Liver (tissue), 9 donors: Measurements from ENCODE around the gene CLCN1. TPM values are rescaled to one million over a fixed set of nuclear protein-coding genes. Genes with fewer than 3 reads are reported as not detected.

Experiments used
- DNase-seq: peaks from one replicate; pipeline ENCODE4 v3.0.0-alpha.2; 2017; ENCODE audit warnings: low spot score
- H3K27ac ChIP-seq, 2 donors: one replicate each; pipeline ENCODE4 v1.7.0; 2013; ENCODE audit warnings: inconsistent platforms in 2 of 2, low read length in 2 of 2, control low read depth in 1 of 2, low read depth in 1 of 2, mild to moderate bottlenecking in 1 of 2
- H3K27me3 ChIP-seq, 4 donors: one replicate each; pipeline versions ENCODE4 v1.6.1 to v1.7.0; 2013; ENCODE audit warnings: low read length in 3 of 4, inconsistent platforms in 1 of 4, mild to moderate bottlenecking in 1 of 4, moderate library complexity in 1 of 4; ENCODE audit not compliant: control insufficient read depth in 4 of 4, insufficient read depth in 4 of 4
- H3K36me3 ChIP-seq, 4 donors: one replicate each; pipeline versions ENCODE4 v1.6.1 to v1.7.0; 2013; ENCODE audit warnings: low read length in 3 of 4, mild to moderate bottlenecking in 3 of 4, low read depth in 1 of 4, moderate library complexity in 1 of 4; ENCODE audit not compliant: control insufficient read depth in 4 of 4, insufficient read depth in 3 of 4
- H3K4me1 ChIP-seq, 4 donors: one replicate each; pipeline versions ENCODE4 v1.6.1 to v1.7.0; 2013; ENCODE audit warnings: low read length in 3 of 4, mild to moderate bottlenecking in 3 of 4, moderate library complexity in 1 of 4; ENCODE audit not compliant: control insufficient read depth in 4 of 4, insufficient read depth in 4 of 4
- H3K4me3 ChIP-seq, 3 donors: one replicate each; pipeline versions ENCODE4 v1.6.1 to v1.7.0; 2013; ENCODE audit warnings: low read length in 3 of 3, control low read depth in 1 of 3, low read depth in 1 of 3, mild to moderate bottlenecking in 1 of 3
- H3K9ac ChIP-seq, 2 donors: one replicate each; pipeline ENCODE4 v1.7.0; 2013; ENCODE audit warnings: low read length in 2 of 2, mild to moderate bottlenecking in 2 of 2, moderate library complexity in 2 of 2, control low read depth in 1 of 2, low read depth in 1 of 2
- H3K9me3 ChIP-seq, 4 donors: one replicate each; pipeline versions ENCODE4 v1.6.1 to v1.7.0; 2013; ENCODE audit warnings: low read length in 3 of 4; ENCODE audit not compliant: control insufficient read depth in 4 of 4
- EGR1 ChIP-seq, 2 donors: IDR thresholded peaks; 2 replicates each; pipeline ENCODE4 v1.6.1; 2016 to 2018; ENCODE audit warnings: antibody characterized with exemption in 2 of 2, low read depth in 2 of 2
- FOXA1 ChIP-seq: IDR thresholded peaks from 2 replicates; pipeline ENCODE4 v1.6.1; 2016; ENCODE audit warnings: antibody characterized with exemption
- FOXA2 ChIP-seq: IDR thresholded peaks from 2 replicates; pipeline ENCODE4 v1.6.1; 2016; ENCODE audit warnings: antibody characterized with exemption
- GABPA ChIP-seq, 2 donors: IDR thresholded peaks in 1 of 2; conservative IDR thresholded peaks in 1 of 2; 2 replicates each; pipeline ENCODE4 v1.6.1; 2016; ENCODE audit warnings: antibody characterized with exemption in 2 of 2, mild to moderate bottlenecking in 1 of 2, moderate library complexity in 1 of 2
- HNF4A ChIP-seq, 2 donors: conservative IDR thresholded peaks; 2 replicates each; pipeline ENCODE4 v1.6.1; 2016; ENCODE audit warnings: antibody characterized with exemption in 2 of 2, mild to moderate bottlenecking in 2 of 2
- HNF4G ChIP-seq: IDR thresholded peaks from 2 replicates; pipeline ENCODE4 v1.6.1; 2016; ENCODE audit warnings: antibody characterized with exemption
- JUND ChIP-seq, 2 donors: IDR thresholded peaks; 2 replicates each; pipeline ENCODE4 v1.6.1; 2016; ENCODE audit warnings: antibody characterized with exemption in 2 of 2
- NR2F2 ChIP-seq: IDR thresholded peaks from 2 replicates; pipeline ENCODE4 v1.6.1; 2016; ENCODE audit warnings: antibody characterized with exemption
- RAD21 ChIP-seq, 2 donors: IDR thresholded peaks; 2 replicates each; pipeline ENCODE4 v1.6.1; 2016; ENCODE audit warnings: antibody characterized with exemption in 2 of 2, mild to moderate bottlenecking in 2 of 2
- RXRA ChIP-seq, 2 donors: IDR thresholded peaks; 2 replicates each; pipeline ENCODE4 v1.6.1; 2017 to 2018; ENCODE audit warnings: antibody characterized with exemption in 2 of 2, mild to moderate bottlenecking in 1 of 2
- SP1 ChIP-seq: IDR thresholded peaks from 2 replicates; pipeline ENCODE4 v1.6.1; 2018; ENCODE audit warnings: antibody characterized with exemption, mild to moderate bottlenecking
- TAF1 ChIP-seq: conservative IDR thresholded peaks from 2 replicates; pipeline ENCODE4 v1.6.1; 2016; ENCODE audit warnings: antibody characterized with exemption, mild to moderate bottlenecking
- YY1 ChIP-seq: IDR thresholded peaks from 2 replicates; pipeline ENCODE4 v1.6.1; 2016; ENCODE audit warnings: antibody characterized with exemption, mild to moderate bottlenecking
- WGBS: extraction: QIAGEN DNeasy Blood & Tissue Kit; methylation state at CpG from one replicate; pipeline ENCODE4 v1.1.7; 2013; 5-methylcytosine and 5-hydroxymethylcytosine counted together
- polyA plus RNA-seq, 2 donors: library from polyadenylated mRNA; stranded (reverse) in 1 of 2; unstranded in 1 of 2; fragments of 200-250 nt in 1 of 2; fragments of >200 nt in 1 of 2; fragmentation: Nextera tagmentation in 1 of 2; extraction: Ambion mirVana in 1 of 2; gene quantifications; one replicate each; pipeline versions ENCODE4 v1.2.1 to v1.2.3, GENCODE V29; 2013 to 2015
- total RNA-seq, 2 donors: library from RNA; depleted of rRNA; stranded (reverse); fragments of >200 nt; gene quantifications; one replicate each; pipeline ENCODE4 v1.2.3, GENCODE V29; 2014
- TF ChIP-seq, protein P1 (sequence below): fragments of 150-350 bp; IDR thresholded peaks from 2 replicates; pipeline ENCODE4 v1.5.1; 2017; ENCODE audit warnings: improper control_type of control experiment, low read depth, low read length; ENCODE audit not compliant: missing input control
- TF ChIP-seq, protein P2 (sequence below): IDR thresholded peaks from 2 replicates; pipeline ENCODE4 v1.6.1; 2016; ENCODE audit warnings: antibody characterized with exemption
- TF ChIP-seq, protein P3 (sequence below): IDR thresholded peaks from 2 replicates; pipeline ENCODE4 v1.6.1; 2016; ENCODE audit warnings: antibody characterized with exemption
- TF ChIP-seq, protein P4 (sequence below): IDR thresholded peaks from 2 replicates; pipeline ENCODE4 v1.6.1; 2016; ENCODE audit warnings: antibody characterized with exemption, mild to moderate bottlenecking
- donor health status: healthy.
- donor health status: healthy.
- donor health status: healthy.
- donor health status: healthy.
- donor health status: healthy.

CLCN1 gene
- total and polyA plus RNA-seq, 4 donors = 0.01 to 0.08 TPM; not detected in 2

DNA sequence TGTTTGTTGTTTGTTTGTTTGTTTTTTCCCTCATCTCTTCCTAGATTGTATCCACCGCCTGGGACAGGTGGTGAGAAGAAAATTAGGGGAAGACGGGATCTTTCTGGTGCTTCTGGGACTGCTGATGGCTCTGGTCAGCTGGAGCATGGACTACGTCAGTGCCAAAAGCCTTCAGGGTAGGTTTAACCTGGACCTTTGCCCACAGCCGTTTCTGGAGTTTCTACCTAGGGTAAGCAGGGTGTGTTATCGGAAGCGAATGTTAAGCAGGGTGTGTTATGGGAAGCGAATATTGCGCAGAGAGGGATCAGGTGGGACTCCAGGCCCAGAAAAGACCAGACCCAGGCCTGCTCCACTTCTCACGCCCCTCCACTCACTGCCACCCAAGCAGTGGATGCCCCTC, 4.7 kb downstream of the CLCN1 start:
- Histone ChIP-seq H3K36me3 (no peaks in the 10 kb centered on the region), H3K4me1 (peaks cover 8 to 38% (median 18%) of the 10 kb centered on the region in 4 donors), H3K27me3 (no peaks in the 10 kb centered on the region), H3K9me3 (no peaks in the 10 kb centered on the region), H3K27ac (no peak overlapping the region), H3K4me3 (no peak overlapping the region), H3K9ac (no peak overlapping the region)
- no peak for TF ChIP-seq NR2F2
- TF ChIP-seq RXRA (IDR thresholded peaks at IDR 0.05) = peak in 1 of 2 donors; percentile 15
- no peak for TF ChIP-seq EGR1 (IDR thresholded peaks at IDR 0.05; ENCODE audit: low read depth in 2 of 2)
- TF ChIP-seq, protein P1, sequence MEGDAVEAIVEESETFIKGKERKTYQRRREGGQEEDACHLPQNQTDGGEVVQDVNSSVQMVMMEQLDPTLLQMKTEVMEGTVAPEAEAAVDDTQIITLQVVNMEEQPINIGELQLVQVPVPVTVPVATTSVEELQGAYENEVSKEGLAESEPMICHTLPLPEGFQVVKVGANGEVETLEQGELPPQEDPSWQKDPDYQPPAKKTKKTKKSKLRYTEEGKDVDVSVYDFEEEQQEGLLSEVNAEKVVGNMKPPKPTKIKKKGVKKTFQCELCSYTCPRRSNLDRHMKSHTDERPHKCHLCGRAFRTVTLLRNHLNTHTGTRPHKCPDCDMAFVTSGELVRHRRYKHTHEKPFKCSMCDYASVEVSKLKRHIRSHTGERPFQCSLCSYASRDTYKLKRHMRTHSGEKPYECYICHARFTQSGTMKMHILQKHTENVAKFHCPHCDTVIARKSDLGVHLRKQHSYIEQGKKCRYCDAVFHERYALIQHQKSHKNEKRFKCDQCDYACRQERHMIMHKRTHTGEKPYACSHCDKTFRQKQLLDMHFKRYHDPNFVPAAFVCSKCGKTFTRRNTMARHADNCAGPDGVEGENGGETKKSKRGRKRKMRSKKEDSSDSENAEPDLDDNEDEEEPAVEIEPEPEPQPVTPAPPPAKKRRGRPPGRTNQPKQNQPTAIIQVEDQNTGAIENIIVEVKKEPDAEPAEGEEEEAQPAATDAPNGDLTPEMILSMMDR = no peak
- TF ChIP-seq HNF4A (conservative IDR thresholded peaks at IDR 0.05) = peak in 1 of 2 donors; percentile 20
- no peak for DNase-seq
- 51% methylated on average over 9 of the region's 9 CpGs for WGBS

DNA sequence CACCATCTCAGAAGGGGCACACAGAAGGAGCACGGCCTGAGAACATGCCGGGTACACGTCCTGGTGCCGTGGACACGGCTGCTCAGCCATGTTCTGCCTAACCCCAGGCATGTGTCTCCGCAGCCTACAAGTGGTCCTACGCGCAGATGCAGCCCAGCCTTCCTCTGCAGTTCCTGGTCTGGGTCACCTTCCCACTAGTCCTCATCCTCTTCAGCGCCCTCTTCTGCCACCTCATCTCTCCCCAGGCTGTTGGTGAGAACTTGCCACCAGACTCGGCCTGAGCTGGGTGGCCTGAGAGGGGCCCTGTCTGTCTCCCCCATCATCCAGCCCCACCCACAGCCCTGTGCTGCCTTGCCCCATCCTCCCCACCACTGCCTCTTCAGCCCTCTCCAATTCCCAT, 5.3 kb downstream of the CLCN1 start:
- DNase-seq = no peak
- WGBS = 97% methylated on average over 10 of the region's 10 CpGs
- H3K4me3 ChIP-seq = no peak overlapping the region
- TF ChIP-seq, protein P1 = no peak
- TF ChIP-seq HNF4G (no peak), SP1 (no peak), NR2F2 (no peak), FOXA2 (no peak), RXRA (IDR thresholded peaks at IDR 0.05) (no peak), FOXA1 (no peak), YY1 (no peak), HNF4A (conservative IDR thresholded peaks at IDR 0.05) (no peak), RAD21 (IDR thresholded peaks at IDR 0.05) (no peak), GABPA (IDR thresholded peaks at IDR 0.05 in 1 of 2, conservative IDR thresholded peaks at IDR 0.05 in 1 of 2) (no peak), EGR1 (IDR thresholded peaks at IDR 0.05; ENCODE audit: low read depth in 2 of 2) (no peak), JUND (IDR thresholded peaks at IDR 0.05) (no peak), TAF1 (no peak)
- TF ChIP-seq, protein P2, sequence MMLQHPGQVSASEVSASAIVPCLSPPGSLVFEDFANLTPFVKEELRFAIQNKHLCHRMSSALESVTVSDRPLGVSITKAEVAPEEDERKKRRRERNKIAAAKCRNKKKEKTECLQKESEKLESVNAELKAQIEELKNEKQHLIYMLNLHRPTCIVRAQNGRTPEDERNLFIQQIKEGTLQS = no peak
- TF ChIP-seq, protein P3, sequence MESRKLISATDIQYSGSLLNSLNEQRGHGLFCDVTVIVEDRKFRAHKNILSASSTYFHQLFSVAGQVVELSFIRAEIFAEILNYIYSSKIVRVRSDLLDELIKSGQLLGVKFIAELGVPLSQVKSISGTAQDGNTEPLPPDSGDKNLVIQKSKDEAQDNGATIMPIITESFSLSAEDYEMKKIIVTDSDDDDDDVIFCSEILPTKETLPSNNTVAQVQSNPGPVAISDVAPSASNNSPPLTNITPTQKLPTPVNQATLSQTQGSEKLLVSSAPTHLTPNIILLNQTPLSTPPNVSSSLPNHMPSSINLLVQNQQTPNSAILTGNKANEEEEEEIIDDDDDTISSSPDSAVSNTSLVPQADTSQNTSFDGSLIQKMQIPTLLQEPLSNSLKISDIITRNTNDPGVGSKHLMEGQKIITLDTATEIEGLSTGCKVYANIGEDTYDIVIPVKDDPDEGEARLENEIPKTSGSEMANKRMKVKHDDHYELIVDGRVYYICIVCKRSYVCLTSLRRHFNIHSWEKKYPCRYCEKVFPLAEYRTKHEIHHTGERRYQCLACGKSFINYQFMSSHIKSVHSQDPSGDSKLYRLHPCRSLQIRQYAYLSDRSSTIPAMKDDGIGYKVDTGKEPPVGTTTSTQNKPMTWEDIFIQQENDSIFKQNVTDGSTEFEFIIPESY = no peak
- TF ChIP-seq, protein P4, sequence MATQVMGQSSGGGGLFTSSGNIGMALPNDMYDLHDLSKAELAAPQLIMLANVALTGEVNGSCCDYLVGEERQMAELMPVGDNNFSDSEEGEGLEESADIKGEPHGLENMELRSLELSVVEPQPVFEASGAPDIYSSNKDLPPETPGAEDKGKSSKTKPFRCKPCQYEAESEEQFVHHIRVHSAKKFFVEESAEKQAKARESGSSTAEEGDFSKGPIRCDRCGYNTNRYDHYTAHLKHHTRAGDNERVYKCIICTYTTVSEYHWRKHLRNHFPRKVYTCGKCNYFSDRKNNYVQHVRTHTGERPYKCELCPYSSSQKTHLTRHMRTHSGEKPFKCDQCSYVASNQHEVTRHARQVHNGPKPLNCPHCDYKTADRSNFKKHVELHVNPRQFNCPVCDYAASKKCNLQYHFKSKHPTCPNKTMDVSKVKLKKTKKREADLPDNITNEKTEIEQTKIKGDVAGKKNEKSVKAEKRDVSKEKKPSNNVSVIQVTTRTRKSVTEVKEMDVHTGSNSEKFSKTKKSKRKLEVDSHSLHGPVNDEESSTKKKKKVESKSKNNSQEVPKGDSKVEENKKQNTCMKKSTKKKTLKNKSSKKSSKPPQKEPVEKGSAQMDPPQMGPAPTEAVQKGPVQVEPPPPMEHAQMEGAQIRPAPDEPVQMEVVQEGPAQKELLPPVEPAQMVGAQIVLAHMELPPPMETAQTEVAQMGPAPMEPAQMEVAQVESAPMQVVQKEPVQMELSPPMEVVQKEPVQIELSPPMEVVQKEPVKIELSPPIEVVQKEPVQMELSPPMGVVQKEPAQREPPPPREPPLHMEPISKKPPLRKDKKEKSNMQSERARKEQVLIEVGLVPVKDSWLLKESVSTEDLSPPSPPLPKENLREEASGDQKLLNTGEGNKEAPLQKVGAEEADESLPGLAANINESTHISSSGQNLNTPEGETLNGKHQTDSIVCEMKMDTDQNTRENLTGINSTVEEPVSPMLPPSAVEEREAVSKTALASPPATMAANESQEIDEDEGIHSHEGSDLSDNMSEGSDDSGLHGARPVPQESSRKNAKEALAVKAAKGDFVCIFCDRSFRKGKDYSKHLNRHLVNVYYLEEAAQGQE = no peak
- no peaks in the 10 kb centered on the region for H3K9me3 ChIP-seq
- peaks cover 8 to 38% (median 18%) of the 10 kb centered on the region in 4 donors for H3K4me1 ChIP-seq
- no peaks in the 10 kb centered on the region for H3K36me3 ChIP-seq
- no peak overlapping the region for H3K9ac ChIP-seq
- H3K27ac ChIP-seq = no peak overlapping the region
- no peaks in the 10 kb centered on the region for H3K27me3 ChIP-seq
